HCT116 (cell line): ENCODE data around the gene PCSK6.

ENCODE experiments used
- CBX3 ChIP-seq: IDR thresholded peaks from 2 replicates; pipeline ENCODE4 v1.6.1; 2012; ENCODE audit warnings: low read depth
- EGR1 ChIP-seq: IDR thresholded peaks from 2 replicates; pipeline ENCODE4 v1.6.1; 2012; ENCODE audit warnings: low read depth
- EZH2 ChIP-seq: fragments of 200-600 bp; sonication (generic); IDR thresholded peaks from 2 replicates; pipeline ENCODE4 v1.6.1; 2017; ENCODE audit warnings: antibody characterized with exemption, mixed run types
- JUND ChIP-seq: IDR thresholded peaks from 2 replicates; pipeline ENCODE4 v1.6.1; 2012
- MAX ChIP-seq: IDR thresholded peaks from 2 replicates; pipeline ENCODE4 v1.6.1; 2012
- POLR2A ChIP-seq: IDR thresholded peaks from 2 replicates; pipeline ENCODE4 v1.7.0; 2011; ENCODE audit warnings: borderline replicate concordance; ENCODE audit not compliant: insufficient read depth, insufficient read length; ENCODE audit errors: extremely low read depth
- POLR2AphosphoS5 ChIP-seq: IDR thresholded peaks from 2 replicates; pipeline ENCODE4 v1.6.1; 2011; ENCODE audit warnings: mild to moderate bottlenecking, low read depth, low read length, moderate library complexity
- REST ChIP-seq: IDR thresholded peaks from 2 replicates; pipeline ENCODE4 v1.6.1; 2012; ENCODE audit warnings: low read depth
- SIN3A ChIP-seq: IDR thresholded peaks from 2 replicates; pipeline ENCODE4 v1.6.1; 2012; ENCODE audit warnings: low read depth
- SRF ChIP-seq: IDR thresholded peaks from 2 replicates; pipeline ENCODE4 v1.6.1; 2012; ENCODE audit warnings: low read depth
- TCF7L2 ChIP-seq: IDR thresholded peaks from 2 replicates; pipeline ENCODE4 v1.7.0; 2011; ENCODE audit warnings: borderline replicate concordance, inconsistent platforms; ENCODE audit not compliant: insufficient read depth, insufficient read length; ENCODE audit errors: extremely low read depth
- TF ChIP-seq, protein P1 (sequence below), 3 experiments: fragments of 200-600 bp in 1 of 3; sonication (generic) in 1 of 3; IDR thresholded peaks in 2 of 3; conservative IDR thresholded peaks in 1 of 3; 2 replicates each; pipeline ENCODE4 v1.5.1; 2012 to 2017; ENCODE audit warnings: low read depth in 2 of 3, low read length in 2 of 3, antibody characterized with exemption in 1 of 3, borderline replicate concordance in 1 of 3, control low read depth in 1 of 3, mild to moderate bottlenecking in 1 of 3, mixed read lengths in 1 of 3, mixed run types in 1 of 3, moderate library complexity in 1 of 3; ENCODE audit not compliant: insufficient read depth in 1 of 3
- TF ChIP-seq, protein P2 (sequence below): IDR thresholded peaks from 2 replicates; pipeline ENCODE4 v1.6.1; 2012

DNA sequence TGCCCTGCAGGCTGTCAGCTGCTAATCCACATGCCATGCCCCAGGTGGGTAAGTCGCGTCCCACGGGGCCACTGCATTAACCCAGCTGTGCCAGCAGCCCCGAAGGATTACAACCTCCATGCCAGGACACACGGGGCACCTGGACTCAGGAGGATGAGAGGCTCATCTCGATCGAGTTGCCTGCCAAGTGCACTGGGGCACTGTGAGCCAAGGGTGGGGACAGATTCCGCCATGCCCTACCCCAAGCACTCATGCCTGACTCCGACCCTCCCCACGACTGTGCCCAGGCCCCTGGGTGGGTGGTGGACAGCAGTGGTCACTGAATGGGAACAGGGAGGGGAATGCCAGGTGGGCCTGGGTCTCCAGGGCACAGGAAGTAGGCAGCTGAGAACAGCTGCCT, 173.8 kb downstream of the PCSK6 start:
- TF ChIP-seq, protein P1, sequence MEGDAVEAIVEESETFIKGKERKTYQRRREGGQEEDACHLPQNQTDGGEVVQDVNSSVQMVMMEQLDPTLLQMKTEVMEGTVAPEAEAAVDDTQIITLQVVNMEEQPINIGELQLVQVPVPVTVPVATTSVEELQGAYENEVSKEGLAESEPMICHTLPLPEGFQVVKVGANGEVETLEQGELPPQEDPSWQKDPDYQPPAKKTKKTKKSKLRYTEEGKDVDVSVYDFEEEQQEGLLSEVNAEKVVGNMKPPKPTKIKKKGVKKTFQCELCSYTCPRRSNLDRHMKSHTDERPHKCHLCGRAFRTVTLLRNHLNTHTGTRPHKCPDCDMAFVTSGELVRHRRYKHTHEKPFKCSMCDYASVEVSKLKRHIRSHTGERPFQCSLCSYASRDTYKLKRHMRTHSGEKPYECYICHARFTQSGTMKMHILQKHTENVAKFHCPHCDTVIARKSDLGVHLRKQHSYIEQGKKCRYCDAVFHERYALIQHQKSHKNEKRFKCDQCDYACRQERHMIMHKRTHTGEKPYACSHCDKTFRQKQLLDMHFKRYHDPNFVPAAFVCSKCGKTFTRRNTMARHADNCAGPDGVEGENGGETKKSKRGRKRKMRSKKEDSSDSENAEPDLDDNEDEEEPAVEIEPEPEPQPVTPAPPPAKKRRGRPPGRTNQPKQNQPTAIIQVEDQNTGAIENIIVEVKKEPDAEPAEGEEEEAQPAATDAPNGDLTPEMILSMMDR (IDR thresholded peaks at IDR 0.05 in 2 of 3, conservative IDR thresholded peaks at IDR 0.05 in 1 of 3; ENCODE audit: borderline replicate concordance in 1 of 3, insufficient read depth in 1 of 3, low read depth in 2 of 3, low read length in 2 of 3) = no peak
- TF ChIP-seq EZH2 (no peak), CBX3 (no peak), REST (no peak), EGR1 (no peak), POLR2AphosphoS5 (no peak), SRF (no peak), JUND (no peak), POLR2A (no peak), SIN3A (no peak), MAX (no peak), TCF7L2 (no peak)
- TF ChIP-seq, protein P2, sequence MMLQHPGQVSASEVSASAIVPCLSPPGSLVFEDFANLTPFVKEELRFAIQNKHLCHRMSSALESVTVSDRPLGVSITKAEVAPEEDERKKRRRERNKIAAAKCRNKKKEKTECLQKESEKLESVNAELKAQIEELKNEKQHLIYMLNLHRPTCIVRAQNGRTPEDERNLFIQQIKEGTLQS = no peak
